Sigmoid colon (tissue), 7 donors: Measurements from ENCODE around the gene MAP3K14. TPM values are rescaled to one million over a fixed set of nuclear protein-coding genes. Genes with fewer than 3 reads are reported as not detected.
"Not testable (repeated sequence)": the region's sequence is repeated elsewhere in the genome, so short reads cannot be mapped to it uniquely, and the experiment has no call there.

ENCODE experiments used
- DNase-seq: peaks from one replicate; pipeline ENCODE4 v3.0.0-alpha.2; 2019
- H3K27ac ChIP-seq, 4 donors: fragments of 200-600 bp; sonication (generic); one replicate each; pipeline ENCODE4 v1.5.1; 2016 to 2019; ENCODE audit warnings: mild to moderate bottlenecking in 1 of 4
- H3K27me3 ChIP-seq, 3 donors: fragments of 200-600 bp; sonication (generic); one replicate each; pipeline ENCODE4 v1.5.1; 2019; ENCODE audit warnings: mild to moderate bottlenecking in 1 of 3
- H3K36me3 ChIP-seq, 4 donors: fragments of 200-600 bp; sonication (generic); one replicate each; pipeline ENCODE4 v1.5.1; 2016 to 2019
- H3K4me1 ChIP-seq, 4 donors: fragments of 200-600 bp; sonication (generic); one replicate each; pipeline ENCODE4 v1.5.1; 2017 to 2019
- H3K4me3 ChIP-seq, 4 donors: fragments of 200-600 bp; sonication (generic); one replicate each; pipeline ENCODE4 v1.5.1; 2017 to 2019; ENCODE audit warnings: mild to moderate bottlenecking in 2 of 4, moderate library complexity in 1 of 4
- H3K9me3 ChIP-seq, 4 donors: fragments of 200-600 bp in 3 of 4; sonication (generic) in 3 of 4; one replicate each; pipeline versions ENCODE4 v1.5.1 to v1.6.1; 2013 to 2019
- CTCF ChIP-seq, 4 experiments: fragments of 450-650 bp in 3 of 4; fragments of 200-600 bp in 1 of 4; IDR thresholded peaks; one replicate each; pipeline ENCODE4 v1.5.1; 2016 to 2019; ENCODE audit warnings: antibody characterized with exemption in 4 of 4, mild to moderate bottlenecking in 3 of 4, moderate library complexity in 2 of 4
- EP300 ChIP-seq, 4 donors: sonication (generic); formaldehyde crosslinking; IDR thresholded peaks; one replicate each; pipeline ENCODE4 v1.6.1; 2017; ENCODE audit warnings: antibody characterized with exemption in 4 of 4
- POLR2A ChIP-seq, 2 donors: fragments of 450-650 bp; IDR thresholded peaks; one replicate each; pipeline ENCODE4 v1.6.1; 2016; ENCODE audit warnings: antibody characterized with exemption in 2 of 2, mild to moderate bottlenecking in 2 of 2, moderate library complexity in 2 of 2
- POLR2AphosphoS5 ChIP-seq, 4 donors: sonication (generic); formaldehyde crosslinking; IDR thresholded peaks; one replicate each; pipeline ENCODE4 v1.6.1; 2017; ENCODE audit warnings: antibody characterized with exemption in 4 of 4
- WGBS, 2 donors: extraction: QIAGEN DNeasy Blood & Tissue Kit; methylation state at CpG; one replicate each; pipeline ENCODE4 v1.1.7; 2013; 5-methylcytosine and 5-hydroxymethylcytosine counted together
- intact Hi-C: fragments of 100-400 bp; cut with DNase I; formaldehyde crosslinking; loops from one replicate; pipeline ENCODE4 v1.15.1; 2023
- polyA plus RNA-seq, 3 donors: library from polyadenylated mRNA; stranded (reverse); fragments of 200-250 nt; gene quantifications; one replicate each; pipeline ENCODE4 v1.2.3, GENCODE V29; 2013
- total RNA-seq, 4 donors: library from RNA; depleted of rRNA; stranded (reverse); fragments of >200 nt; gene quantifications; one replicate each; pipeline ENCODE4 v1.1.0, GENCODE V29; 2016
- donor health status: healthy with polysubstance abuse.
- donor health status: Bipolar disorder and iron deficiency.
- donor health status: healthy.

MAP3K14 gene
- total and polyA plus RNA-seq, 7 donors, result 7.2 to 28.5 (median 11.1) TPM

- peak; percentile 43 for DNase-seq
- Histone ChIP-seq H3K9me3 (no peaks in the 10 kb centered on the region), H3K27ac (peak overlapping the region; percentile 27 to 70 (median 36)), H3K4me3 (no peak overlapping the region), H3K36me3 (no peaks in the 10 kb centered on the region), H3K27me3 (no peaks in the 10 kb centered on the region), H3K4me1 (peaks cover 0 to 25% (median 16%) of the 10 kb centered on the region in 4 donors)
- WGBS, 2 donors, result 72 to 81% methylated on average over 3 of the region's 3 CpGs
- TF ChIP-seq CTCF (IDR thresholded peaks at IDR 0.05) (no peak), POLR2A (IDR thresholded peaks at IDR 0.05) (no peak), EP300 (IDR thresholded peaks at IDR 0.05) (no peak), POLR2AphosphoS5 (IDR thresholded peaks at IDR 0.05) (no peak)
- intact Hi-C loops, result no loop called here
Measured at GRCh38 chr17:45345246-45345553, 28.4 kb upstream of the MAP3K14 start.

- H3K9me3 ChIP-seq, H3K27me3 ChIP-seq, intact Hi-C loops, H3K4me3 ChIP-seq, H3K36me3 ChIP-seq, H3K27ac ChIP-seq: not testable (repeated sequence)
- 91 to 96% methylated on average over 10 of the region's 10 CpGs for WGBS, 2 donors
- peaks cover 0 to 25% (median 16%) of the 10 kb centered on the region in 4 donors for H3K4me1 ChIP-seq
- DNase-seq, result peak; percentile 26
Measured at GRCh38 chr17:45343967-45344664, 27.3 kb upstream of the MAP3K14 start.

GRCh38 chr17:45342871-45343526 is 26.2 kb upstream of the MAP3K14 start:
- Histone ChIP-seq H3K27ac (no peak overlapping the region), H3K27me3 (no peaks in the 10 kb centered on the region), H3K4me3 (no peak overlapping the region), H3K9me3 (no peaks in the 10 kb centered on the region), H3K4me1 (peaks cover 0 to 25% (median 16%) of the 10 kb centered on the region in 4 donors), H3K36me3 (no peaks in the 10 kb centered on the region)
- DNase-seq, result peak; percentile 12
- intact Hi-C loops, result no loop called here
- no peak for TF ChIP-seq POLR2A (IDR thresholded peaks at IDR 0.05)
- no peak for TF ChIP-seq POLR2AphosphoS5 (IDR thresholded peaks at IDR 0.05)
- TF ChIP-seq EP300 (IDR thresholded peaks at IDR 0.05), result no peak
- 93 to 95% methylated on average over 4 of the region's 4 CpGs for WGBS, 2 donors

- intact Hi-C loops, result no loop called here
- H3K27ac ChIP-seq, result peak overlapping the region in 1 of 4 donors; percentile 40
- 93 to 94% methylated on average over 11 of the region's 11 CpGs for WGBS, 2 donors
- DNase-seq, result peak; percentile 48
- TF ChIP-seq EP300 (IDR thresholded peaks at IDR 0.05), result no peak
- no peak for TF ChIP-seq POLR2AphosphoS5 (IDR thresholded peaks at IDR 0.05)
- TF ChIP-seq POLR2A (IDR thresholded peaks at IDR 0.05), result no peak
- TF ChIP-seq CTCF (IDR thresholded peaks at IDR 0.05), result no peak
- H3K4me3 ChIP-seq, result no peak overlapping the region
- H3K27me3 ChIP-seq, result no peaks in the 10 kb centered on the region
- no peaks in the 10 kb centered on the region for H3K9me3 ChIP-seq
- H3K4me1 ChIP-seq, result peaks cover 0 to 22% (median 15%) of the 10 kb centered on the region in 4 donors
- no peaks in the 10 kb centered on the region for H3K36me3 ChIP-seq
Measured at GRCh38 chr17:45342306-45342705, 25.5 kb upstream of the MAP3K14 start.

GRCh38 chr17:45341533-45342158 is 24.8 kb upstream of the MAP3K14 start:
- TF ChIP-seq POLR2AphosphoS5 (IDR thresholded peaks at IDR 0.05), result peak in 1 of 4 donors; percentile 3
- TF ChIP-seq CTCF (IDR thresholded peaks at IDR 0.05), result no peak
- no peak for TF ChIP-seq POLR2A (IDR thresholded peaks at IDR 0.05)
- no peak for TF ChIP-seq EP300 (IDR thresholded peaks at IDR 0.05)
- Histone ChIP-seq H3K4me3 (no peak overlapping the region), H3K9me3 (no peaks in the 10 kb centered on the region), H3K27ac (peak overlapping the region in 3 of 4 donors; percentile 37 to 40 (median 37)), H3K36me3 (no peaks in the 10 kb centered on the region), H3K4me1 (peaks cover 0 to 20% (median 12%) of the 10 kb centered on the region in 4 donors), H3K27me3 (no peaks in the 10 kb centered on the region)
- intact Hi-C loops, result no loop called here
- WGBS, 2 donors, result 68 to 71% methylated on average over 14 of the region's 14 CpGs
- DNase-seq, result peak; percentile 68
